GM18909 (cell line): Measurements from ENCODE around the gene DAZAP2.
"Not testable (repeated sequence)": the region's sequence is repeated elsewhere in the genome, so short reads cannot be mapped to it uniquely, and the experiment has no call there.

ENCODE experiments used
- ATAC-seq: cut with Tn5 transposase; IDR thresholded peaks from one replicate; pipeline ENCODE4 v1.9.1; 2021; ENCODE audit warnings: mild to moderate bottlenecking; ENCODE audit not compliant: unreplicated experiment, poor library complexity

The DAZAP2 gene

GRCh38 chr12:51216642-51217041 lies 22.0 kb upstream of the DAZAP2 start:
- ATAC-seq, result no peak

GRCh38 chr12:51217133-51217967 lies 21.3 kb upstream of the DAZAP2 start:
- peak; percentile 54 for ATAC-seq

GRCh38 chr12:51217968-51218606 lies 20.5 kb upstream of the DAZAP2 start, which contains the start of gene POU6F1:
Gene POU6F1, minus strand, starts transcription at chr12:51218062. Its CDS starts 11,226 bp downstream, at chr12:51206836.
- ATAC-seq, result peak; percentile 64

GRCh38 chr12:51218607-51219161 lies 19.9 kb upstream of the DAZAP2 start:
- ATAC-seq, result no peak

- ATAC-seq, result no peak
These were observed 19.3 kb upstream of the DAZAP2 start for GRCh38 chr12:51219322-51219721.

- ATAC-seq, result not testable (repeated sequence)
These were observed 18.8 kb upstream of the DAZAP2 start for GRCh38 chr12:51219857-51220256.

GRCh38 chr12:51222461-51222860 lies 16.2 kb upstream of the DAZAP2 start:
- ATAC-seq, result no peak

GRCh38 chr12:51224625-51225024 lies 14.0 kb upstream of the DAZAP2 start:
- ATAC-seq, result no peak

- no peak for ATAC-seq
These were observed 13.4 kb upstream of the DAZAP2 start for GRCh38 chr12:51225234-51225633.

GRCh38 chr12:51225771-51226170 lies 12.9 kb upstream of the DAZAP2 start:
- ATAC-seq, result no peak

GRCh38 chr12:51227112-51227511 lies 11.5 kb upstream of the DAZAP2 start:
- ATAC-seq, result not testable (repeated sequence)

GRCh38 chr12:51227962-51228361 lies 10.7 kb upstream of the DAZAP2 start:
- no peak for ATAC-seq

- ATAC-seq, result no peak
These were observed 9.4 kb upstream of the DAZAP2 start for GRCh38 chr12:51229116-51229809.

- ATAC-seq, result no peak
These were observed 6.0 kb upstream of the DAZAP2 start for GRCh38 chr12:51232642-51233041.

GRCh38 chr12:51234530-51234929 lies 4.1 kb upstream of the DAZAP2 start:
- no peak for ATAC-seq

GRCh38 chr12:51238037-51238509 lies 553 bp upstream of the DAZAP2 start:
- peak; percentile 4 for ATAC-seq

- ATAC-seq, result no peak
These were observed 2.3 kb downstream of the DAZAP2 start for GRCh38 chr12:51240971-51241370.

GRCh38 chr12:51242120-51242519 lies 3.5 kb downstream of the DAZAP2 start:
- ATAC-seq, result no peak

- ATAC-seq, result no peak
These were observed 4.2 kb downstream of the DAZAP2 start for GRCh38 chr12:51242876-51243275.

- ATAC-seq, result no peak
These were observed 5.6 kb downstream of the DAZAP2 start for GRCh38 chr12:51244269-51244668.
